ENCODE data around the gene LETM1. TPM values are rescaled to one million over a fixed set of nuclear protein-coding genes. Genes with fewer than 3 reads are reported as not detected.
"Not testable (repeated sequence)": the region's sequence is repeated elsewhere in the genome, so short reads cannot be mapped to it uniquely, and the experiment has no call there.

Gene LETM1
- total RNA-seq, 1 donor from 2014 or later: 39.8 TPM

DNA sequence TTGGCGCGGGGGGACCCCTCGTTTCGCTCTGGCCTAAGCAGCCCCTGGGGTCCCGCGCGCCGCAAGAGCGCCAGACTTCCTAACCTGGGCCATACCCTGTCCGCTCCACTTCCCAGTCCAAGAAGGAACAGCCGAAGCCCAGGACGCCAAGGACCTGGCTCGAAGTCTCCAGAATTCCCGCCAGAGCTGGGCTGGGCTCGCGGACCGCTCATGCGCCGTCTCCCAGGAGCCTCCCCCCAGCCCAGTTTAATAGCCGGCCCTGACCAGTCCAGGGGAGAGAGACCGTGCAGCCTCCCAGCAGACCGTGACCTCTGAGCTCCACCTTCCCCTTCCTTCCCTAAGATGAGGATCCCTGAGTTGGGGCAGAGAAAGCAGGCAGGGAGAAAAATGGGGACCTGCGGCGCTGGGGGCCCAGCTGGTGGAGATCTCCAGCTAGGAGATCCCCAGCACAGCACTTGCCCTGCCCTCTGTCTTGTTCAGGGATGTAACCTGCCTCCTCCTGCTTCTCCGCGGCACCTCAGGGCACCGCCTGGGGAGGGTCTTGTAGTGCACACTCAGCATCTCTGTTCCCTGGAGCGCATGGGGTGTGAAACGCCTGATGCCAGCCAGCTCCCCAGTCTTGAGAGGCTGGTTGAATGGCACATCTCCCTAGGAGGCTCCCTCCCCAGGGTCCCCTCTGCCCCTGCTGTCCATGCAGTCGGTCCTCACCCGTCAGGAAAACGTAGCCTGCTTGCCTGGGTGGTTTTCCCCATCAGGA lies 1.2 kb upstream of the LETM1 start:
- intact Hi-C loops (cut with DNase I): loop anchor here (1.0 kb wide), 2 partner anchors 13 to 42 kb away; no protein-coding TSS in a partner anchor
- no peak for DNase-seq (ENCODE audit: missing footprints)
- peak; percentile 11 for ATAC-seq

DNA sequence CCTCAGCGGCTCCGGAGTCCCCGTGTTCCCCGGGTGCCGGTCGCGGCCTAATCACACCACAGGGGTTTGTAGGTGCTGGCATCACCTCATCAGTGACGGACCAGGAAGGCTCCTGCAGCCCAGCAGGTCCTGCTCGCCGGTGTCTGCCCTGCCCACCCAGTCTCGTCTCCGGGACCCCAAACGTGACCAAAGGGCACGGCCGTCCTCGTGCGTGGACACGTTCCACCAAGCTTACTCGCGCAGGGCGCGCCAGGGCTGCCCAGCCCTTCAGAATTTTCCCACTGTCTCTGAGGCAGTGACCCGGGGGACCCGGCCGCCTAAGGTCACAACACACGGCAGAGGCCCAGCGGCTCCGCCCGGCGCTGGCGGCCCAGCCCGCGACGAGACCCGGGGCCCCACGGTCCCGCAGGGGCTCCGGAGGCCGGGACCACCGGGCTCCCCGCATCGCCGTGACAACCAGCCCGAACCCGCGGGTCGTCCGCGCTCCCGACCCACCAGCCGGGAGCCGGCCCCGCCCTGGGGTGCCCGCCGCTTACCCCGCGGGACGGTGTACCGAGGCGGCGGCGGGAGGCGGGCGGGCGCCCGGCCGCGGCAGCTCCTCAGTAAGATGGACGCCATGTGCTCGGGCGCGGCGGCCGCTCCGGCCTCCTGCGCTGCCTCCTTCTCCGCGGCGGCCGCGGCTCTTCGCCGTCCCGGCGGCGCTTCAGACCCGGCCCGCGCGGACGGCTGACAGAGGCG lies 454 bp downstream of the LETM1 start:
- DNase-seq (ENCODE audit: missing footprints) (peak; percentile 77), ATAC-seq (peak; percentile 2)
- intact Hi-C loops (cut with DNase I): loop anchor here (1.0 kb wide), 1 partner anchor 44 kb away; no protein-coding TSS in a partner anchor

DNA sequence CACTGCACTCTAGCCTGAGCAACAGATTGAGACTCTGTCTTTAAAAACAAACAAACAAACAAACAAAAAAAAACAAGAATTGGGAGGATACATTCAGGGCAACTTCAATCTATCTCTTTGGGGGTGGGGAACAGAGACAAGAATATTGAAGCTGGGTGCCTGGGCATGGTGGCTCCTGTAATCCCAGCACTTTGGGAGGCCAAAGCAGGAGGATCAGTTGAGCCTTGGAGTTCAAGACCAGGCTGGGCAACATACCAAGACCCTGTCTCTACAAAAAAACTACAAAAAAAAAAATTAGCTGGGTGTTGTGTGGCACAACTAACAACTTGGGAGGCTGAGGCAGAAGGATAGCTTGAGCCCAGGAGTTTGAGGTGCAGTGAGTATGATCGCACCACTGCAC lies 1.2 kb downstream of the LETM1 start:
- ATAC-seq (no peak), DNase-seq (ENCODE audit: missing footprints) (no peak)
- intact Hi-C loops (cut with DNase I): no loop called here

DNA sequence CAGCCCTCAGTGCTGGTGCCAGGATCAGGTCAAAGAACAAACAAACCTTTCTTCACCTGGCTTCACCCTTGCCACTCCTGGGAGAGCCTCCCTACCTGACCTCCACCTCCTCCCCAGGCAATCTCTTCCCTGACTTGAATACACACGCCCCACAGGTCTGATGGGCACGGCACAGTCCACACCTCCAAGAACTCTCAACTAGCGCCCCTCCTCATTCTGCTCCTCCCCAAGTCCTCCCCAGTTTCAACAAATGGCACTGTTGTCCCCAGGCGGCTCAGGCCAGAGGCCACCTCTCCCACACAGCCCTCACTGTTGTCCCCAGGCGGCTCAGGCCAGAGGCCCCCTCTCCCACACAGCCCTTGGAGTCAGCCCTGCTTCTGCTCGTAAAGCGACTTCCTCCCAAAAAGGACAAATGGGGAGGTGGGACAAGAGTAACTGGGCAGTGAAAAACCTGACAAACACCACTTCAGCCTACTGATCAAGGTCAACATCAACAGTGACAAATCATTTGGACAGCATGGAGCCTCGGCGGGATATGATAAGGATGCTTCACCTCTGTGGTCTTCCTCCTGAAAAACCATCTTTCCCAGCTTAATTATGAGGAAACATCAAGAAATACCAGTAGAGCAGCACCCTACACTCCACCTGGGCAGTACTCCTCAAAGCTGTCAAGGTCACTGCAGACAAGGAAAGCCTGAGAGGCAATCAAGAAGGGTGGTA lies 2.9 kb downstream of the LETM1 start:
- intact Hi-C loops (cut with DNase I): no loop called here

DNA sequence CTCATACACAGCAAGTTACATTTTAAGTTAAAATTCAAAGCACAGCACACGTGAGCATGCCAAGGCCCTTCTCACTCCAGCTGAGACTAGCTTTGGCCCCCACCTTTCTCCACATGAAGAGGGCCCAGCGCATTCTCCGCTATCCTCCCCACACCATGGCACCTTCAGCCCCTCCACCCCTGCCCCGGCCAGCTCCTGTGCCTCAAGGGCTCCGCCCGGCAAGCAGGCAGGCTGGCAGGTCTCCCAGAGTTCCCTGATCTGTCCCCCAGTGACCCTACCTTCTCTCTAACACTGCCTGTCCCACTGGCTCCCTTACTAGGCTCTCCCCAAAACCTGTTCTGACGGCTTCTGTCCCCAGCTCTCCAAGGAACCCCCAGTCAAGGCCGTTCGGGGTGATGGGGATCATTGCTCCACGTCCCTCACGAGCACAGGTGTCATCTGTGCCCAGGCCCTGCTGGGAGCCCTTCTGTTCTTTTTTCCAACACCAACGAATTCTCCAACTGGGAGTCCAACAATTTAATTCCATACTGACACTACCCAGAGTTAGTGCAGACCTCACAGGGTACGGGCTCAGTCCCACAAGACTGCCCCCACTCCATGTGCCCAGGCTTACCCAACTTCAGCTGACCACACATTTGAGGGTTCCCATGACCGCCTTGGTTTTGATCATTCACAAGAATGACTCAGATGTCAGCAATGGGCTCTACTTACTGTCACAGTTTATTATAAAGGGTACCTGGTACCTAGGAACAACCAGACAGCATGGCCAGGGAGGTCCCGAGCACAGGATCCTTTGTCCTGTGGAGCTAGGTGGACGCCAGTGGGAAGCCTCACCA lies 4.2 kb downstream of the LETM1 start:
- no peak for ATAC-seq
- intact Hi-C loops (cut with DNase I): no loop called here
- DNase-seq (ENCODE audit: missing footprints): no peak

More for the DNA sequence above, 2.9 kb downstream of the LETM1 start:
- ATAC-seq: no peak
- no peak for DNase-seq (ENCODE audit: missing footprints)

DNA sequence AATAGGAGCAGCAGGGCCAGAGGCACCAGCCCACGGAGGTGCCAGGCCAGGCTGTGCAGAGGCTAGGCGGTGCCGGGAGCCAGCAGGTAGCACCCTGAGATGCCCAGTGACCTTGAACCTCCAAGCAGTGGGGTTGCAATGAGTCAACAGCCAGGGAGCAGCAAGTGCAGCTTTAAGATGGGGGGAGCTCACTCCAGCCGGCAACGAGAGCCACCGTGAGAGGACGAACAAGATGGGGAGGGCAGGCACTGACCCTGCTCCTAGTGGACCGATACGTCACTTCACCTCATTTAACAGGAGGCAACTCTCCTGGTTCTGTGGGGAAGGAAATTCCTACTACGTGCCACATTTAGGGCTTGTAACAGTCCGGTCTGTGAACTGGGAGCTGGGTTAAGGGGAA lies 4.8 kb downstream of the LETM1 start:
- no peak for ATAC-seq
- no peak for DNase-seq (ENCODE audit: missing footprints)
- intact Hi-C loops (cut with DNase I): no loop called here

DNA sequence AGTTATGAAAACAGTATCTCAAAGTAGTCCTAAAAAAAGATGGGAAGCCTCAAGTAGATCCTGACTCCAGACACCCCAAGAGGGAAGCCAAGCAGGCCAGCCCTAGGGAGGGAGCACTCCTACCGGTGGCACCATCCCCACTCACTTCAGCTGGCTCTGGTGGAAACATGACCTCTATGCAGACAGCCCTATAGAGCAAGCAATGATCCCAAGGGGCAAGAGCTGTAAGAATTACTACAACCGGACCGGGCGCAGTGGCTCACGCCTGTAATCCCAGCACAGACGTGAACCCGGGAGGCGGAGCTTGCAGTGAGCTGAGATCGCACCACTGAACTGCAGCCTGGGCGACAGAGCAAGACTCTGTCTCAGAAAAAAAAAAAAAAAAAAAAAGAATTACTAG lies 5.7 kb downstream of the LETM1 start:
- ATAC-seq: no peak
- no peak for DNase-seq (ENCODE audit: missing footprints)
- intact Hi-C loops (cut with DNase I): no loop called here

DNA sequence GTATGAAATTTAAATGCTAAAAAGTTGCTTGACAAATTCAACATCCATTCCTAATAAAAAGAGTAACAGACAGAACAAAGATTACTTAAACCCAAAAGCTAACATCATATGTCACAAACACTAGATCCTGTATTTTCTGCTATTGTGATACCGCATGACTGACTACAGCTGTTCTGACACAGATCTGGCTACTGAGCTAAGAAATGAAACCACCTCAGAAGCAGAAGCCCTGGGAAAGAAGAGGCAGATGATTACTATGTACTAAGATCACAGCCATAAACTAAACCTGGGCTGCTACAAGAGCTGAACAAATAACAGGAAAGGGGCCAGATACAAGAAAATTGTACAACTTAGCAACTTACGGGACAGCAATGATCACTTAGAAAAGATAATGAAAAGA lies 9.4 kb downstream of the LETM1 start:
- no peak for DNase-seq (ENCODE audit: missing footprints)
- ATAC-seq: no peak
- intact Hi-C loops (cut with DNase I): no loop called here

DNA sequence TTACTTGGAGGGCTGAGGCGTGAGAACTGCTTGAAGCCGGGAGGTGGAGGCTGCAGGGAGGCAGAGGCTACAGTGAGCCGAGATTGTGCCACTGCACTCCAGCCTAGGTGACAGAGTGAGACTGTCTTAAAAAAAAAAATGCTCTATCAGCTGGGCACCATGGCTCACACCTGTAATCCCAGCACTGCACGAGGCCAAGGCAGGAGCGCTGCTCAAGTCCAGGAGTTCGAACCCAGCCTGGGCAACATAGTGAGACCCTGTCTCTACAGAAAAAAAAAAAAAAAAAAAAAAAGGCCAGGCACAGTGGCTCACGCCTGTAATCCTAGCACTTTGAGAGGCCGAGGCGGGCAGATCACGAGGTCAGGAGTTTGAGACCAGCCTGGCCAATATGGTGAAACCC lies 11.3 kb downstream of the LETM1 start:
- DNase-seq (ENCODE audit: missing footprints): peak; percentile 26
- intact Hi-C loops (cut with DNase I); ATAC-seq: not testable (repeated sequence)

DNA sequence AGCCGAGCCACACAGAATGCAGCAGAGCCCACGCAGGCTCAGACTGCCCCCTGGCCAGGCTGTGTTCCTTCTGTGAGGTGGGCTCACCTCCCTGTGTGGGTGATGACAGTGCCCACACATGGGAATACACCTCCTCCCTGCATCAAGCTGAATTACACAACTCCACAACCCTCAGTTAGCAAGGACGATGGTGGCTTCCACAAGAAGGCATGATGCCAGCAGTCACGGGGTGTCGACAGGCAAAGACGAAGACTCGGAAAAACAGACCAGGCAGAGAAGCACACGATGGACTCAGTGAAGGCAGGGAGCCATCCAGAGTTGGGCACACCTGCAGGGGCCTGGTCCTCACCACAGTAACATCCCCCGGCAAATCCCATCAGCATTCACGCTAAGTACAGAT lies 12.1 kb downstream of the LETM1 start:
- DNase-seq (ENCODE audit: missing footprints) (peak; percentile 76), ATAC-seq (peak; percentile 78)
- intact Hi-C loops (cut with DNase I): no loop called here

DNA sequence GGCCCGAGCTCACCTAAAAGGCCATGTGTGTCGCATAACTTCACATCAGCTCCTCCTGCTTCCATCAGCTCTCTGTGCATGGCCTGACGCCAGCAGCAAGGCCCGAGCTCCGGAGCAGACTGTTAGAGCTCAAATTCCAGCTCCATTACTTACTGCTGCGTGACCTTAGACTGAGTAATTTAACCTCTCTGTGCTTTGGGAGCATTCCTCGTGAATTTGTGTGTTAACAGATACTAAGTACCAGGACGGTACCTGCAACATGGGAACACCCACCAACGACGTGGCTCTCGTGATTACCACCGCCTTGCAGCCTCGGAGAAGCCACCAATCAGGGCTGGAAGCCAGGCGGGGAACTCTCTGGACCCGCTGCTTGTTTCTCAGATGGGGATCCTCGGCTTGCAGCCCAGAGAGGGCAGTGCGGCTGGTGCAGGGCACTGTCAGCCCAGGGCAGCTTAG lies 12.9 kb downstream of the LETM1 start:
- intact Hi-C loops (cut with DNase I): no loop called here
- DNase-seq (ENCODE audit: missing footprints) (peak; percentile 78), ATAC-seq (peak; percentile 47)

DNA sequence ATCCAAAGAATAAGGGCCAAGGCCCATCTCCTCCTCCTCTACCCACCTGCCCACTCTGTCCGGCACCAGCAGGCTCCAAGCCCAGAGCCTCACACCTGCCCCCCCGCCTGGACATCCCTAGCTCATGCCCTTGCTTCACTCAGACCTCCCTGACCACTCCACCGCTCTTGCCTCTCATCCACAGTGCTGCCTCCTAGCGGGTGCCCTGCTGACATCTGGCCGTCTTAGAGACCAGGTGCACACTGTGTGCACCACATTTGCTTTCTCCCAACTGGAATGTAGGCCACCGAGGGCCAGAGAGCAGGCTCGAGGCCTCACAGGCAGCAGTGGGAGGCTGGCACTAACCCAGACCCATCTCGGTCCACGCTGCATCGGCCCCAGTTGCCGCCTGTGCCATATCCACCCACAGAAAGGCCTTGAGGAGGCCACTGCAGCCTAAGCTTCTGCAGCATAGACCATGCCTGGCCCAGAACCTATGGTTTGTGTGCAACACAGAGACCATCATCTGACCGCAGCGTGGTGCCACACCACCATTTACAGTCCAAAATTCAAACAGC lies 13.5 kb downstream of the LETM1 start:
- intact Hi-C loops (cut with DNase I): no loop called here
- peak; percentile 25 for DNase-seq (ENCODE audit: missing footprints)

DNA sequence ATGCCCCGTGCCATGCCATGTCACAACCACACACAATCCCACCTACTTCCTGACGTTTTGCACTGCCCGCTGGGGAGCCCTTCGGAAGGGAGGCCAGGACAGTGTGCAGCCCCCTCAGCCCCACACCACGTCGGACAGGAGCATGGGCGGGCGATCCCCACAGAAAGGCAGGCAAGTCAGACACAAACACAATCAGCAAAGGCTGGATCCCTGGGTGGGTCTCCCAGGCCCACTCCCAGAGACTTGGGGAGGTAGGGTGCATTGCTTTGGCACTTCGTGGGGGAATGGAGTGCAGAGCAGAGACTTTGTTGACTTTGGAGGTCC lies 14.1 kb downstream of the LETM1 start:
- intact Hi-C loops (cut with DNase I): no loop called here
- no peak for ATAC-seq
- DNase-seq (ENCODE audit: missing footprints): no peak

More for the DNA sequence above, 13.5 kb downstream of the LETM1 start:
- peak; percentile 8 for ATAC-seq

DNA sequence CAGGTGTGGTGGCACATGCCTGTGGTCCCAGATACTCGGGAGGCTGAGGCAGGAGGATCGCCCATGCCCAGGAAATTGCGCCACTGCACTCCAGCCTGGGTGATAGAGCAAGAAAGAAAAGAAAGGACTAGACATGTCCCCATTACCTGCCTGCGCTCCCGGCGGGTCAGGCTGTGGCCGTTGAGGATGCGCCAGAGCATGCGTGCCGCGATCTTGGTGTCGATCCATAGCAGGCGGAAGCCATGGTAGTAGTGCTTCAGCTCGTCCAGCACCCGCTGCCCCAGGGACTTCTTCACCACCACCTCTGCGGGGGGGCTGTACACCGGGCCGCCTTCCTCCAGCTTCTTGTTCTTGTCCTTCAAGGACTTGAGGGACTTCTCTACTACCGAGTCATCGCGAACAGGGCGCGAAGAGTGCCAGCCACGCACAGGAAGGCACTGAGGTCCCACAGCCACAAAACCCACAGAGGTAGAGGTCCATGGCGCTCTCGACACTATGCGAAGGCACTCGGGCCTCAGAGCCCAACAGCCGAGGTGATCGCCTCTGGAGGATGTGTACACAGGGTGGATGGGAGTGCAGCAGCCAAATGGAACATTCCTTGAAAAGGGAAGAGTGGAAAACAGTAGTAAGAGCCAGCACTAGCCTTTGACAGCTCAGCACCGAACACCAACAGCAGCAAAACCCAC lies 14.6 kb downstream of the LETM1 start:
- DNase-seq (ENCODE audit: missing footprints) (no peak), ATAC-seq (no peak)
- intact Hi-C loops (cut with DNase I): no loop called here

DNA sequence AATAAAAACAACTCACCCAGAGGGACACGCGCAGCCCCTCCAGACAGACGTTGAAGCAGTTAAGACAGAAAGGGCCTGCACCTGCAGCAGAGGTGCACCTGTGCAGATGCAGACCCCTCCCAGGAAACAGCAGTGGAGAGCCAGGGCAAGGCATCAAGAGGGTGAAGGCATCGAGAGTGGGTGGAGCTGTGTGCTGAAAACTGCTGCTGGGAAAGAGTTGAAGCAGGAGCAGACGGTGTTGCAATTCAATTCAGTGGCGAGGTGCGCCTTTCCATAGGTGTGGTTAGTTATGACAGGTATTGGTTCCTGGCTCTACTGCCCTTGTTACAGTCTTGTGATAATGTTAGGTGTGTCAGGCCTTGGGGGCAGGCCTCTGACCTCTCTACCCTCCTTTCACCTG lies 16.7 kb downstream of the LETM1 start:
- DNase-seq (ENCODE audit: missing footprints) (no peak), ATAC-seq (no peak)
- intact Hi-C loops (cut with DNase I): no loop called here

DNA sequence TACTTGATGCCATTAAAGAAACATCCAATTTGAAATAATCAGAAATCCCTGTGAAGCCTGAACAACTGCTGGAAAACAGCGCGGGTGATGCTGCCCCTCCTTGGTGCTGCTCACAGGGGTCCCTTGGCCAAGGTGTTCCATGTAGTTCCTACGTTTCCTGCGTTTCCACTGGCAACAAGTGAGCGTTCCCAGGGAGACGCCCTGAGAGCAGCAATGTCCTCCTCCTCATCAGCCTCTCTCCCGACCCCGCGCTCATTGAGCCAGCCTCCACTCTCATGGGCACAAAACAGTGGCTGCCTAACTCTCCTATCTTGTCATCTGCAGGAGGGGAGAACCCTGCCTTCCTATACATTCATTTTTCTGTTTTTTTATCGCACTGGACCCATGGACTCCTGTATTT lies 18.9 kb downstream of the LETM1 start:
- ATAC-seq: no peak
- no peak for DNase-seq (ENCODE audit: missing footprints)
- intact Hi-C loops (cut with DNase I): no loop called here

DNA sequence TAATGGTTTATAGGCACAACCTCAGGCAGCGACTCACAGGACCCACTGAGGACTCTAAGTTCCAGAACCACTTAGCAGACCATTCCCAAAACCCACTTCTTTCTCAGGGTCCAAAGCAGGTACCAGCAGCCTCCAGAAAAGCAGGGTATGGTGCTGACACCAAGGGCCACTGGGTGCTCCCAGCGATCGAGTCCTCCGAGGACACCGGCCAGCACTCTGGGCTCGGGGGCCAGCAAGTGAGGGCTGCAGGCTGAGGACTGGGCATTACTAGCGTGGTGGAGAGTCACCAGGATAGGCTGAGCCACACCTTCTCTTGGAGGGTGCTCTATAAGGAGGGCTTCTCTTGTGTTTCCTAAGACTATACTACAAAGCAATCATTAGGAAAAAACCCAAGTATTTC lies 19.3 kb downstream of the LETM1 start:
- ATAC-seq: no peak
- intact Hi-C loops (cut with DNase I): no loop called here
- no peak for DNase-seq (ENCODE audit: missing footprints)

DNA sequence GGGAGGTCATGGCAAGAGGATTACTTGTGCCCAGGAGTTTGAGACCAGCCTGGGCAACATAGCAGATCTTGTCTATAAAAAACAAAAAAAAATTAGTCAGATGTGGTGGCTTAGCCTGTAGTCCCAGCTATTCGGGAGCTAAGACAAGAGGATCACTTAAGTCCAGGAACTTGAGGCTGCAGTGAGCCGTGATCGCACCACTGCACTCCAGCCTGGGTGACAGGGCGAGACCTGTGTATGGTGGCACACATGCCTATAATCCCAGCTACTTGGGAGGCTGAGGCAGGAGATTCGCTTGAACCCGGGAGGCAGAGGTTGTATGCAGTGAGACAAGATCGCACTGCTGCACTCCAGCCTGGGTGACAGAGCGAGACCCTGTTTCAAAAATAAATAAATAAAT lies 20.1 kb downstream of the LETM1 start:
- intact Hi-C loops (cut with DNase I); DNase-seq (ENCODE audit: missing footprints); ATAC-seq: not testable (repeated sequence)

All from Right ventricle myocardium inferior (tissue), 1 donor.